Activated B cell treated with CpG ODN at 0.5 μM for 24 hours (primary cell): ENCODE measurements around the gene OBI1. TPM values are rescaled to one million over a fixed set of nuclear protein-coding genes. Genes with fewer than 3 reads are reported as not detected.

Experiments
- ATAC-seq: fragments of 200-7000 bp; cut with Tn5 transposase; one replicate; pipeline ENCODE4 v1.10.0; 2021; ENCODE audit warnings: low read depth, mild to moderate bottlenecking, moderate library complexity
- CTCF ChIA-PET: fragments of 350-600 bp; sonication (Branson Sonifier 250); formaldehyde crosslinking; loops from one replicate; lab custom pipeline; 2021; ENCODE audit warnings: antibody characterized with exemption; lab: Charles Lee
- POLR2A ChIA-PET: fragments of 350-600 bp; sonication (Branson Sonifier 250); formaldehyde crosslinking; loops from one replicate; lab custom pipeline; 2021; ENCODE audit warnings: antibody characterized with exemption; lab: Charles Lee
- DNase-seq: peaks from one replicate; pipeline ENCODE4 v3.0.0; 2022
- H3K27ac Mint-ChIP-seq: one replicate; pipeline ENCODE4 v1.8.0; 2020; ENCODE audit warnings: mixed read lengths
- H3K27me3 Mint-ChIP-seq: one replicate; pipeline ENCODE4 v1.8.0; 2021; ENCODE audit warnings: mixed read lengths
- H3K36me3 Mint-ChIP-seq: one replicate; pipeline ENCODE4 v1.8.0; 2021; ENCODE audit warnings: low read depth, mixed read lengths
- H3K4me1 Mint-ChIP-seq: one replicate; pipeline ENCODE4 v1.8.0; 2021; ENCODE audit warnings: mixed read lengths
- H3K4me3 Mint-ChIP-seq: one replicate; pipeline ENCODE4 v1.8.0; 2020; ENCODE audit warnings: mild to moderate bottlenecking, mixed read lengths
- H3K9me3 Mint-ChIP-seq: one replicate; pipeline ENCODE4 v1.8.0; 2020; ENCODE audit warnings: mixed read lengths
- intact Hi-C: fragments of 100-400 bp; cut with micrococcal nuclease; formaldehyde crosslinking; loops from one replicate; pipeline ENCODE4 v1.15.1; 2024
- total RNA-seq: library from RNA; stranded (reverse); gene quantifications from 2 replicates; pipeline ENCODE4 v1.2.3, GENCODE V29; 2022
- TF ChIP-seq, protein P1 (sequence below): fragments of 200-600 bp; IDR thresholded peaks from one replicate; pipeline ENCODE4 v1.8.0; 2022; ENCODE audit warnings: antibody characterized with exemption, mild to moderate bottlenecking

The OBI1 gene
- total RNA-seq, 1 donor from 2014 or later = 19.1 TPM

GRCh38 chr13:78604782-78605611 lies 54.0 kb downstream of the OBI1 start:
- TF ChIP-seq, protein P1, sequence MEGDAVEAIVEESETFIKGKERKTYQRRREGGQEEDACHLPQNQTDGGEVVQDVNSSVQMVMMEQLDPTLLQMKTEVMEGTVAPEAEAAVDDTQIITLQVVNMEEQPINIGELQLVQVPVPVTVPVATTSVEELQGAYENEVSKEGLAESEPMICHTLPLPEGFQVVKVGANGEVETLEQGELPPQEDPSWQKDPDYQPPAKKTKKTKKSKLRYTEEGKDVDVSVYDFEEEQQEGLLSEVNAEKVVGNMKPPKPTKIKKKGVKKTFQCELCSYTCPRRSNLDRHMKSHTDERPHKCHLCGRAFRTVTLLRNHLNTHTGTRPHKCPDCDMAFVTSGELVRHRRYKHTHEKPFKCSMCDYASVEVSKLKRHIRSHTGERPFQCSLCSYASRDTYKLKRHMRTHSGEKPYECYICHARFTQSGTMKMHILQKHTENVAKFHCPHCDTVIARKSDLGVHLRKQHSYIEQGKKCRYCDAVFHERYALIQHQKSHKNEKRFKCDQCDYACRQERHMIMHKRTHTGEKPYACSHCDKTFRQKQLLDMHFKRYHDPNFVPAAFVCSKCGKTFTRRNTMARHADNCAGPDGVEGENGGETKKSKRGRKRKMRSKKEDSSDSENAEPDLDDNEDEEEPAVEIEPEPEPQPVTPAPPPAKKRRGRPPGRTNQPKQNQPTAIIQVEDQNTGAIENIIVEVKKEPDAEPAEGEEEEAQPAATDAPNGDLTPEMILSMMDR = no peak
- Mint-ChIP-seq H3K36me3 (no peaks in the 10 kb centered on the region), H3K27me3 (peaks cover 71% of the 10 kb centered on the region), H3K4me3 (no peak overlapping the region), H3K4me1 (peaks cover 69% of the 10 kb centered on the region), H3K9me3 (no peaks in the 10 kb centered on the region), H3K27ac (no peak overlapping the region)
- intact Hi-C loops = loop anchor here (1.0 to 10.0 kb wide), 6 partner anchors 10 to 1720 kb away; partner anchors contain the start of genes KCTD12 and NDFIP2
- ATAC-seq (no peak), DNase-seq (no peak)
- ChIA-PET POLR2A (interaction anchor here (0.6 kb wide), 1 partner anchor 1199 kb away, joined by 3 read pairs; no protein-coding TSS in a partner anchor), CTCF (no interaction called here)

DNA sequence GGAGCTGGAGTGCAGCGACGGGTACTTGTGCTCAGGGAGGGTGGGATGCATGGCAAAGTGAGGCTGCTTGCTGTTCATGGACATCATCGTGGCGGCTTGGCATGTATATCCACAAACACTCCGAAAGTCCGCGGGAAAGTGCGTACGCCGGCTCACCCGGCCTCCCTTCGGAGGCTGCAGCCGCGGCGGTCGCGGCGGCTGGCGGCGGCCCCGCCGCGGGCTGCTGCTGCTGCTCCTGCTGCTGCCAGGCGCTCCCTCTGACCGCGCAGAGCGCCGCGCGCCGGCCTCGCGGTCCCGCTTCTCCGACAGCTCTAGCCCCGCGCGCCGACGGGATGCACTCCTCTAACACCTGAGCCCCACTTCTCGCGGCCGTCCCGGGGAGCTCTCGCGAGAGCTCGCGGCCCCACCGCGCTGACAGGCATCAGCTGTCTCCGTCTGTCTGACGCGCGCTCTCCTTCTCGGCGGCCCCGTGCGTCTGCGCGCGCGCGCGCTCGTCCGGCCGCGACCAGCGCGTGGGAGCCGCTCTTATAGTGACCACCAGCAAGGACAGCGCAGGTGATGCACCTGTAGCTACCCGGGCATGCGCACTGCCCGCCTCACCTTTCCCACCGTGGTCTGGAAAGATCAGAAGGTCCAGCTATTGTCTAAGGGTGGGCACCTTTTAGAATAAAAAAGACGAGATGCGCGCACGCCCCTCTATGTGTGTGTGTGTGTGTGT lies 55.6 kb downstream of the OBI1 start, which contains the start of gene POU4F1:
TSS of gene POU4F1 (minus strand) at position 313 of the 718 bp plus-strand sequence. CDS start at position 87, 226 bp downstream.
- H3K36me3 Mint-ChIP-seq = no peaks in the 10 kb centered on the region
- TF ChIP-seq, protein P1 = no peak
- H3K4me1 Mint-ChIP-seq = peaks cover 54% of the 10 kb centered on the region
- POLR2A ChIA-PET = interaction anchor here (0.7 kb wide), 1 partner anchor 878 kb away, joined by 3 read pairs; the partner anchor contains the start of gene NDFIP2
- no peaks in the 10 kb centered on the region for H3K9me3 Mint-ChIP-seq
- DNase-seq (no peak), ATAC-seq (peak; percentile 80)
- intact Hi-C loops = loop anchor here (2.0 to 10.0 kb wide), 4 partner anchors 55 to 1719 kb away; partner anchors contain the start of genes KCTD12, NDFIP2 and OBI1
- peak within 1 kb of the TSS; percentile 71 for H3K27ac Mint-ChIP-seq
- H3K4me3 Mint-ChIP-seq = peak within 1 kb of the TSS; percentile 77
- peaks cover 74% of the 10 kb centered on the region for H3K27me3 Mint-ChIP-seq
- CTCF ChIA-PET = interaction anchor here (0.7 kb wide), 1 partner anchor 788 kb away, joined by 3 read pairs; no protein-coding TSS in a partner anchor

- CTCF ChIA-PET = no interaction called here
- ATAC-seq (peak; percentile 29), DNase-seq (no peak)
- no peaks in the 10 kb centered on the region for H3K9me3 Mint-ChIP-seq
- peaks cover 69% of the 10 kb centered on the region for H3K27me3 Mint-ChIP-seq
- intact Hi-C loops = loop anchor here (2.0 to 10.0 kb wide), 4 partner anchors 56 to 1718 kb away; partner anchors contain the start of genes KCTD12, NDFIP2 and OBI1
- TF ChIP-seq, protein P1 = no peak
- POLR2A ChIA-PET = no interaction called here
- H3K4me3 Mint-ChIP-seq = peak overlapping the region; percentile 76
- H3K36me3 Mint-ChIP-seq = no peaks in the 10 kb centered on the region
- peak overlapping the region; percentile 71 for H3K27ac Mint-ChIP-seq
- peaks cover 49% of the 10 kb centered on the region for H3K4me1 Mint-ChIP-seq
These were observed 56.3 kb downstream of the OBI1 start for GRCh38 chr13:78602561-78603239.

DNA sequence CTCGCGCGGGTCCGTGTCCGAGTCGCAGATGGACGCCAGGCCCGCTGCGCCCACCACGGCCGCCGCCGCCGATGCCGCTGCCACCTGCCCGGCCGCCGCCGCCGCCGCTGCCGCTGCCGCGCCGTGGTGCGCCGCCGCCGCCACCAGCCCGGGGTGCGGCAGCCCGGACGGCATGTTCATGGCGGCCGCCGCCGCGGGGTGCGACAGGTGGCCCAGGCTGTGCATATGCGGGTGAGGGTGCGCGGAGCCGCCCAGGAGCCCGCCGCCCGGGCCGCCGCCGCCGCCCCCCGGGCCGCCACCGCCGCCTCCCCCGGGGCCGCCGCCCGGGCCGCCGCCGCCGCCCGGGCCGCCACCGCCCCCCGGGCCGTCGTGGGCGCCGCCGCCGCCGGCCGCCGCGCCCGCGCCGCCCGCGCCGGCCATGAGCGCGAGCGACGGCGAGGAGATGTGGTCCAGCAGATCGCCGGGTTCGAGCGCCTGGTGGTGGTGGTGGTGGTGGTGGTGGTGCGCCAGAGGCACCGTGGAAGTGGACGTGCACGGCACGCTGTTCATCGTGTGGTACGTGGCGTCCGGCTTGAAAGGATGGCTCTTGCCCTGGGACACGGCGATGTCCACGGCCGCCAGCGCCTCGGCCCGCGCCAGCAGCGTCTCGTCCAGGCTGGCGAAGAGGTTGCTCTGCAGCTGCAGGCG lies 56.9 kb downstream of the OBI1 start:
- Mint-ChIP-seq H3K4me1 (peaks cover 45% of the 10 kb centered on the region), H3K27ac (peak overlapping the region; percentile 71), H3K9me3 (peaks cover 3% of the 10 kb centered on the region), H3K27me3 (peaks cover 69% of the 10 kb centered on the region), H3K36me3 (no peaks in the 10 kb centered on the region), H3K4me3 (peak overlapping the region; percentile 76)
- intact Hi-C loops = loop anchor here (2.0 to 10.0 kb wide), 4 partner anchors 57 to 1717 kb away; partner anchors contain the start of genes KCTD12, NDFIP2 and OBI1
- POLR2A ChIA-PET = no interaction called here
- ATAC-seq (no peak), DNase-seq (no peak)
- CTCF ChIA-PET = no interaction called here
- TF ChIP-seq, protein P1 = no peak
